SW480 (cell line): ENCODE measurements around the gene DUSP10.

Experiments
- DNase-seq: peaks from one replicate; pipeline ENCODE4 v3.0.0-alpha.2; 2016; ENCODE audit warnings: low spot score

DUSP10 gene

GRCh38 chr1:221714227-221715152 is 27.4 kb downstream of the DUSP10 start:
- DNase-seq, result no peak

GRCh38 chr1:221712776-221713431 is 29.0 kb downstream of the DUSP10 start:
- no peak for DNase-seq

GRCh38 chr1:221712198-221712684 is 29.6 kb downstream of the DUSP10 start:
- no peak for DNase-seq

- DNase-seq, result no peak
These were observed 30.2 kb downstream of the DUSP10 start for GRCh38 chr1:221711656-221712055.

GRCh38 chr1:221711063-221711577 is 30.8 kb downstream of the DUSP10 start:
- no peak for DNase-seq

GRCh38 chr1:221709854-221710253 is 32.0 kb downstream of the DUSP10 start:
- no peak for DNase-seq

- DNase-seq, result peak; percentile 9
These were observed 32.9 kb downstream of the DUSP10 start for GRCh38 chr1:221708987-221709386.

DNA sequence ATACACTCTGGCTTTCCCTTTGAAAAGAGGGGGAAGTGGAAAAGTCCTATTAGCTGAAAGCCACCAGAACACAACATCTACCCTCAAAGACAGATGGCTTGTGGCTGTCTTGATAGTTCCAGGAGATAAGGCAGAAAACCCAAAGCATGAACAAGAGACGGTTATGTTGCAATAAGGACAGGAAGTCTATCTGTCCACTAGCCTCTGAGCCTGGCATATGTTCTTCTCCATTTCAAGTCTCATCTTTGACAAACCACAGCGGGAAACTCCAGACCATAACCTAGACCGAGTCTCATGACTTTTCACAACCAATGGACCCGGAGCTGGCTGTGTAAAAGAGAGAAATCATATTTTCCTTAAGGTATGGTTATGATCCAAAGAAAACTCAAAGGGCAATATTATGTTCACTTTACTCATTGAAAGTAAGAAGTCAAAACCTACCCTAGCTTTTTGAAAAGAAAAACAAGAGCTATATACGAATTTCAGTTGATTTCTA is 33.8 kb downstream of the DUSP10 start:
- DNase-seq, result no peak

GRCh38 chr1:221706876-221707582 is 34.9 kb downstream of the DUSP10 start:
- DNase-seq, result no peak

DNA sequence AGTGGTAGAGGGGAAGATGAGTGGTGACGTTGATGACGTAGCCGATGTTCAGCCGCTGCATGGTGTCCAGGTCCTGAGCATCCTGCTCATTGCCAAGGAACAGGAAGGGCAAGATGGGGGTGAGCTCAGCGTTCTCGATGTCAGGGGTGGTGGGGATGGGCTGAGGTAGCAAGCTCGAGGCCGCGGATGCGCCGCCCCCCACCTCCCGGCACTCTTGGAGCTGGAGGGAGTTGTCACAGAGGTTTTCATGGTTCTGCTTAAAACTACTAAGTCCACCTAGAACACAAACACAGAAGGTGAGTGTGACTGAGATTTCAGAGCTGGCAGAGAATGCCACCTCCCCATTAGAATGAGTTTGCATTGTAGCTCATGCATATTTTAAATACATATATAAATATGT is 35.7 kb downstream of the DUSP10 start:
- no peak for DNase-seq

DNA sequence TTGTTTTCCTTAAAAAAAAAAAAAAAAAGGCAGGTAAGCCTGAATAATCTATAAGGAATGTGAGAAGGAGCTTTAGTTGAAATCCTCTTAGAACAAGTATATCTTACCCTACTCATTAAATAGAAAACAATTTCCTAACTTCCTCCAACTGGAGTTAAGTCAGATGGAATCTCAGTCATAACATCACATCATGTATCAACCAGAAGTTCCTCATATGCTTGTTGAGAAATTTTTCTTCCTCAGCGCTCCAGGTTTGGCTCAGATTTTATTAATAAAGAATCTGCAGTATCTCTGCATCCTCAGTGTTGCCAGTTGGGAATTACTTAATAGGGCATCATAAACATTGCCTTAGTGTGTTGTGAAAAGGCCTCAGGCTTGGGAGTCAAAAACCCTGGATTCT is 37.6 kb downstream of the DUSP10 start:
- DNase-seq, result no peak

DNA sequence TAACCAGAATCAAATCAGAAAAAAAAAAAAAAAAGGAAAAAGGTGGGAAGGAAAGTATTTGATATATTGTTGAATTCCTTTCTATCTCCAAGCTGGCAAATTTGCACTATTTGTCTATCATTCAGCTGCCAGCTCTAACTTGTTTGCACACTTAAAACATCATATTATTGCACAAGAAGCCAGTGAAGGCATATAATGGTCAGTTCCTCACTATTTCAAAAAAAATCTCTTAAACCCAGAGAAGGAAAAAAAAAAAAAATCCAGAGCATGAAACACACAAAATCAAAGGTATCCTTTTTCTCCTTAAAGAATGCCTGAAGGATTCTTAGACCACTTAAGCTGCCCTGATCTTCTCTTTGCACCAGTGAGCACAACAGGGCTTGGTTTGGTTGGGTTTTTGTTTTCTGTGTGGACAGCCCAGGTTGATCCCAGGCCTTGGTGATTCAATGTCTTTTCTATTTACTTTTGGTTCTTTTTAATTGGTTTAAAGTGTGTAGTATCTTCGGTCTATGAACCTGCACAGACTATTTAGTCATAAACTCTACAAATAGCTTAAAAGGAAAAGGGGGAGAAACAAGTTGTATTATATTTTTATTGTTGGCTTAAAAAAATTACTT is 40.2 kb downstream of the DUSP10 start:
- no peak for DNase-seq

DNA sequence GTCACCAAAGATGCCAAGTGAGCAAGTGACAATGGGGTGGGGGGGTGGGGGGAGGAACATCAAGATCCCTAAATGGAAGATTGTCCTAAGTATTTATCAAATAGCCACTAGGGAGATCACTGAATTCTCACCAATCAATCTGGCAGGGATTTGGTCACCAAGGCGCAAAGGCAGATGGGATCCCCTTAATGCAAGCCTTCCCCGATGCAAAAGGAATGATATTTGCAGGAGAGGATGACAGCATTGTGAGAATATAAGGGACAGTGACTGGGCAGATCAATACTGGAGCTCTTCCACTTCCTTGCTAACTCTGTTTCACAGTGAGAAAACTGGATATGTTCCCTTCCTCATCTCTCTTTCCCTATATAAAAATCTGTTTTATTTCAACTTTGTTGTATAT is 40.9 kb downstream of the DUSP10 start:
- DNase-seq, result no peak

DNA sequence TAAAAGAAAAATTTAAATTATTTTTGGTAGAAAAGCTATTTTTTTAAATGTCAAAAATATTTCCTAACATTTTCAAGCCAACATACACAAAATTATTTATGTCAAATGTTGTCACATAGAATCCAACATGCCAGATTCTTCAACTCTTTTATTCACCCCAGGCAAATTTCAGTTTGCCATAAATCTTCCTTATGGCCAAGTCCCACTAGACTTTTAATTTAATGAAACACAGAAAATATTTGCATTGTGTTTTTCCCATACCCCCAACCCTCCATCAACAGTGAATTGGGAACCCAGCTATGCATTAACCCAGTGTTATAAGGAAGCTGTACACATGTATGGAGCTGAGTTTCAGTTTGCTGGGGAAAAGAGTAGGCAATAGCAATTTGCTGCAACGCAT is 41.4 kb downstream of the DUSP10 start:
- no peak for DNase-seq

GRCh38 chr1:221699978-221700519 is 41.8 kb downstream of the DUSP10 start:
- no peak for DNase-seq

- no peak for DNase-seq
These were observed 42.3 kb downstream of the DUSP10 start for GRCh38 chr1:221699577-221699976.

DNA sequence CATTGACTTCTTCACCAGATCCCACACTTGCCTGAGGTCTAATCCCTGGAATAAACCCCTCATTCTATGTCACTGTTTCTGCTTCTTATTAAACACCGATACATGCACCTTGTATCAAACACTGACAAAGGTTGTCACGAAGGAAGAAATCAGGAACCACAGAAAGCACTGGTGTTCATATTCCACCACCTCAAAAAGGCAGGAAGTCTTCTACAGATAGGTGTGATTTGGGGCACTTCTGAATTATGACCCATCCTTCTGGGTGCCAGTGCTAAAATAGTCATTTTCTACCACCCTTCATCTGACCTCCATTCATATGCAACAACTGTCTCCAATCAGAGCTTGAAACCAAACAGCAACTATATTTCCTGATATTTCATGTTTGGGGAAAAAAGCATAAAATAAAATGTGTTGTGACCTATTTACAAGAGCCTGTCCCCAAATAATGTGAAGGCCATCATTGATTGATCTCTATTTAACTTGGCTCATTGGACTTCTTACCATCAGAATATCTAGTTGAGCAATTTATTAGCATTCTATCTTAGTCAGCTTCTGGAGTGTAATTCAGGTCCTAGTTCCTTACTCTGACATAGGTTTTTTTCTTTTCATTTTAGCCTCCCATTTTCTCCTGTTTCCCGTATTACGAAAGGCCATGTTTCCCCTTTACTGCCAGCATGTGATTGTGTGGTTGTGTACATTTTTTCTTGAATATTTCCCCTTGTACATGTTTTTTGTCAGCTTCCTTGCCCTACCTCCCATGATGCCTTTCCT is 43.1 kb downstream of the DUSP10 start:
- DNase-seq, result no peak

- DNase-seq, result no peak
These were observed 43.9 kb downstream of the DUSP10 start for GRCh38 chr1:221697923-221698425.

DNA sequence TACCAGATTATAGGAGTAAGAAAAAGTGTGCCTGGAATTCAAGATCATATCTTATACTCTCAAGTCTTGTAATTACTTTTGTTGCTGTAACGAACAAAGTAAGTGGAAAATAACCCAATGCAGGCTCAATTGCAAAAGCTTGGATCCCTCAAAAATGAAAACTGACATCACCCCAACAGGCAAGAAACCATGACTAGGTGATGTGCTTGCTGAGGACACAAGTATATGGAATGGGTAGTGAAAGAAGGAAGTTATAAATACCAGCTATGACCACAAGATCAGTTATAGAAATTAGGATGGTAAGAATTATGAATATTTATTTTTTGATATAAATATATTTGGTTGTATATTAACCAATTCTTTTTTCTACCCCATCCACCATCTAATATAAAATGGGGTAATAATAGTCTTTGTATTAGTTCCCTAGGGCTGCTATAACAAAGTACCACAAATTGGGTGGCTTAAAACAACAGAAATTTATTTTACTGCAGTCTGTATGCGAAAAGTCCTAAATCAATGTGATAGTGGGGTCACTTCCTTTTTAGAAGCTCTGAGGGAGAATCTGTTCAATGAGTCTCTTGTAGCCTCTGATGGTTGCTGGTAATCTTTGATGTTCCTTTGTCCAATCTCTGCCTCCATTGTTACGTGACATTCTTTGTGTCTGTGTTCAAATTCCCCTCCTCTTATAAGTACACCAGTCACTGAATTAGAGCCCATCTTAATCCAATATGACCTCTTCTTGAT is 45.0 kb downstream of the DUSP10 start:
- no peak for DNase-seq

DNA sequence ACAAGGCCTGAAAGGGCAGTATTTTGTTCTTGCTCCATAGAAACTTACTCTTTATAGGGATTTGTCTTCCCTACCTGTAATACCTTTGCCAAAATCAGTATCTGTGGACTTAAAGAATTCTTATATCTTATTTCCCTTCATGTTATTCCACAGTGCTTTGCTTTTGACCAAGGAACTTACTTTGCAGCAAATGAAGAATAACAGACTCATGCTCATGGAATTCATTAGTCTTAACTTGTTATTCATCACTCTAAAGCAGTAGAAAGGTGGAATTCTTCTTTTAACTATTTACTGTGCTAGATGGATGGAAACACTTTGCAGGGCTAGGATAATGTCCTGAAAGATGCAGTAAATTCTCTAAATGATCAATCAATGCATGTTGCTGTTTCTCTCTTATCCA is 45.9 kb downstream of the DUSP10 start:
- DNase-seq, result no peak
